ENCODE data around the gene CYP2F1.

Gene CYP2F1

DNA sequence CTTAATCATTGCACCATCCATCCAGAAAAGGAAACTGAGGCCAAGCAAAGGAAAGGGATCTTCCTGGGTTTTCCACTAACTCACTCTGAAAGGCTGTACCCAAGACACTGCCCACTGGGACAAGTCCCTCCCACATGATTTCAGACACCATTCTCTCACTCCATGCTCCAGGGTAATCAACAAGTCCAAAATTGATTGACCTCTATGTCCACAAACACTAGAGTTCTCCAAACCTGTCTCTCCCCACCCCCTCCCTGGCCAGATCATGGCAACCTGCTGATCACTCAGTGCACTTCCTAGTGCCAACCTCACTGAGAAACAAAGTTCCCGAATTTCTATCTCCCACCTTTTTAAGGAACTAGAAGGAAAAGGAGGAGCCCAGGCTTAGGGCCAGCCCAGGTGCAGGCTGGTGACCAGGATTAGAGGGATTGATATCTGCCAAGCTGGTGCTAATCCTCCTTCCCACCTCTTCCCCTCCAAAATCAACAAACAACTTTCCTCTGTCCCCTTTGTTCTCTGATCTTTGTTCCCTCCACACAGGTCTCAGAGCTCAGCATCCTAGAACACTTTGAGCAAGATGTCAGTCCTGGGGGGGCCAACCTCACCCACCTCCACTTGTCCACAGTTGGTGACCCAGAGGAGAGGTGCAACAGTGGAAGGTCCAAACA is 28.4 kb upstream of the CYP2F1 start:
- Histone ChIP-seq H2AK5ac (ENCODE audit: low read length) (no peak overlapping the region), H2BK12ac (ENCODE audit: low read length) (no peak overlapping the region), H3K14ac (ENCODE audit: low read length) (no peak overlapping the region), H3K27ac (ENCODE audit: low read depth, low read length) (no peak overlapping the region), H3K4me2 (ENCODE audit: low read length) (no peak overlapping the region), H3K27me3 (ENCODE audit: insufficient read depth, low read length) (peaks cover 23% of the 10 kb centered on the region), H3K4me1 (ENCODE audit: control insufficient read depth in 1 of 2, insufficient read depth in 2 of 2, low read length in 2 of 2) (no peaks in the 10 kb centered on the region), H2BK5ac (ENCODE audit: low read depth, low read length, poor library complexity) (no peak overlapping the region), H2AFZ (ENCODE audit: insufficient read depth, low read length, poor library complexity) (no peak overlapping the region), H3K79me1 (ENCODE audit: low read length) (no peaks in the 10 kb centered on the region), H3K4ac (ENCODE audit: low read depth, low read length) (no peak overlapping the region), H4K8ac (ENCODE audit: low read depth, low read length) (no peak overlapping the region), H4K12ac (ENCODE audit: low read depth, low read length) (no peak overlapping the region), H3K36me3 (ENCODE audit: control insufficient read depth in 1 of 2, insufficient read depth in 2 of 2, low read length in 2 of 2) (no peaks in the 10 kb centered on the region), H3K4me3 (ENCODE audit: low read depth, low read length) (no peak overlapping the region), H4K91ac (ENCODE audit: low read depth, low read length) (no peak overlapping the region), H3K18ac (ENCODE audit: low read length) (no peak overlapping the region), H3K23ac (ENCODE audit: low read length) (no peak overlapping the region), H2BK120ac (ENCODE audit: insufficient read depth, low read length, poor library complexity) (no peak overlapping the region), H3K79me2 (ENCODE audit: control insufficient read depth, insufficient read depth, low read length, poor library complexity) (no peaks in the 10 kb centered on the region), H3K9me3 (ENCODE audit: insufficient read depth, low read depth, low read length) (peaks cover 6% of the 10 kb centered on the region), H3K9ac (ENCODE audit: low read length) (no peak overlapping the region)
- DNase-seq, result no peak
- no CpG with 5 or more reads among the region's 1 CpG for WGBS (ENCODE audit: extremely low coverage, insufficient coverage, insufficient read length)

DNA sequence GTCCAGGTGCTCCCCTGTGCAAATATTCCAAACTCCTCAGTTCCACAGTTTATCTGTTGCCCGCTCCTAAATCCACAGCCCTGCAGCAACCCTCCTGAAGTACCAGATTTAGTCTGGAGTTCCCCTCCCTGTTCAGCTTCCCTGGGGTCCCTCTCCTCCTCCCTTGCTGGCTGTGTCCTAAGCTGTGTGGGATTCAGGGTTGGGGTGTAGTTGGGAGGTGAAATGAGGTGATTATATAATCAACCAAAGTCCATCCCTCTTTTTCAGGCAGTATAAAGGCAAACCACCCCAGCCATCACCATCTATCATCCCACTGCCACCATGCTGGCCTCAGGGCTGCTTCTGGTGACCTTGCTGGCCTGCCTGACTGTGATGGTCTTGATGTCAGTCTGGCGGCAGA is 26.1 kb upstream of the CYP2F1 start, which contains the start of gene CYP2A13:
Gene CYP2A13, plus strand, starts transcription at position 301 of the 400 bp plus-strand sequence. Its CDS starts 21 bp downstream, at position 322.
- H3K27ac ChIP-seq (ENCODE audit: low read depth, low read length), result no peak within 1 kb of the TSS
- WGBS (ENCODE audit: extremely low coverage, insufficient coverage, insufficient read length), result no CpG with 5 or more reads among the region's 2 CpGs

DNA sequence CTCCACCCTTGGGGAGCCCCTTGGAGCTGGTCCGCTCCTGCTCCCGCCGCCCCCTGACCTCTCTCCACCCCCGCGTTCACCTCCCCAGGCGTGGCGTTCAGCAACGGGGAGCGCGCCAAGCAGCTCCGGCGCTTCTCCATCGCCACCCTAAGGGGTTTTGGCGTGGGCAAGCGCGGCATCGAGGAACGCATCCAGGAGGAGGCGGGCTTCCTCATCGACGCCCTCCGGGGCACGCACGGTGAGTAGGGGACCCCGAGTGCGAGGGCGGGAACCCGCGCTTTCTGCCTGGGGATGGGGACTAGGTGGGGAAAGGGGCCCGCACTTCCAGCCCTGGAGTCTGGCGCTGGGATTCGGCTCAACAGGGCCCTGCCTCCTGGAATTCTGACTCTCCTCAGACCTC is 24.3 kb upstream of the CYP2F1 start:
- H4K12ac ChIP-seq (ENCODE audit: low read depth, low read length), result no peak overlapping the region
- no CpG with 5 or more reads among the region's 32 CpGs for WGBS (ENCODE audit: extremely low coverage, insufficient coverage, insufficient read length)
- no peak overlapping the region for H3K14ac ChIP-seq (ENCODE audit: low read length)

More for the DNA sequence above, 26.1 kb upstream of the CYP2F1 start, which contains the start of gene CYP2A13:
- no peak within 1 kb of the TSS for H2BK12ac ChIP-seq (ENCODE audit: low read length)
- H4K8ac ChIP-seq (ENCODE audit: low read depth, low read length), result no peak within 1 kb of the TSS
- no peak within 1 kb of the TSS for H3K18ac ChIP-seq (ENCODE audit: low read length)
- H3K79me1 ChIP-seq (ENCODE audit: low read length), result no peaks in the 10 kb centered on the region
- H2AFZ ChIP-seq (ENCODE audit: insufficient read depth, low read length, poor library complexity), result no peak within 1 kb of the TSS
- no peak within 1 kb of the TSS for H2BK5ac ChIP-seq (ENCODE audit: low read depth, low read length, poor library complexity)
- no peak within 1 kb of the TSS for H3K23ac ChIP-seq (ENCODE audit: low read length)
- H4K91ac ChIP-seq (ENCODE audit: low read depth, low read length), result no peak within 1 kb of the TSS
- H2AK5ac ChIP-seq (ENCODE audit: low read length), result no peak within 1 kb of the TSS
- H4K12ac ChIP-seq (ENCODE audit: low read depth, low read length), result no peak within 1 kb of the TSS
- H3K36me3 ChIP-seq (ENCODE audit: control insufficient read depth in 1 of 2, insufficient read depth in 2 of 2, low read length in 2 of 2), result no peaks in the 10 kb centered on the region
- no peak within 1 kb of the TSS for H3K4me3 ChIP-seq (ENCODE audit: low read depth, low read length)
- no peaks in the 10 kb centered on the region for H3K4me1 ChIP-seq (ENCODE audit: control insufficient read depth in 1 of 2, insufficient read depth in 2 of 2, low read length in 2 of 2)
- H3K9me3 ChIP-seq (ENCODE audit: insufficient read depth, low read depth, low read length), result no peaks in the 10 kb centered on the region
- H3K27me3 ChIP-seq (ENCODE audit: insufficient read depth, low read length), result peaks cover 23% of the 10 kb centered on the region
- H3K4ac ChIP-seq (ENCODE audit: low read depth, low read length), result no peak within 1 kb of the TSS
- H3K4me2 ChIP-seq (ENCODE audit: low read length), result no peak within 1 kb of the TSS
- H3K9ac ChIP-seq (ENCODE audit: low read length), result no peak within 1 kb of the TSS
- no peaks in the 10 kb centered on the region for H3K79me2 ChIP-seq (ENCODE audit: control insufficient read depth, insufficient read depth, low read length, poor library complexity)
- H3K14ac ChIP-seq (ENCODE audit: low read length), result no peak within 1 kb of the TSS
- DNase-seq, result no peak
- H2BK120ac ChIP-seq (ENCODE audit: insufficient read depth, low read length, poor library complexity), result no peak within 1 kb of the TSS

DNA sequence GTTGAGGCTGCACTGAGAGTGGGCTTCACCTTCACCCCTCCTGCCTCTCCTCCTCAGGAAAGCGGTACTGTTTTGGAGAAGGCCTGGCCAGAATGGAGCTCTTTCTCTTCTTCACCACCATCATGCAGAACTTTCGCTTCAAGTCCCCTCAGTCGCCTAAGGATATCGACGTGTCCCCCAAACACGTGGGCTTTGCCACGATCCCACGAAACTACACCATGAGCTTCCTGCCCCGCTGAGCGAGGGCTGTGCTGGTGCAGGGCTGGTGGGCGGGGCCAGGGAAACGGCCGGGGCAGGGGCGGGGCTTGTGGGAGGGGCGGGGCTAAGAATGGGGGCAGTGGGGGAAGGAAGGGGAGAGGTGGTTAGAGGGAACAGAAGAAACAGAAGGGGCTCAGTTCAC is 18.5 kb upstream of the CYP2F1 start:
- Histone ChIP-seq H3K79me2 (ENCODE audit: control insufficient read depth, insufficient read depth, low read length, poor library complexity) (no peaks in the 10 kb centered on the region), H3K4ac (ENCODE audit: low read depth, low read length) (no peak overlapping the region), H3K4me1 (ENCODE audit: control insufficient read depth in 1 of 2, insufficient read depth in 2 of 2, low read length in 2 of 2) (no peaks in the 10 kb centered on the region), H2BK5ac (ENCODE audit: low read depth, low read length, poor library complexity) (no peak overlapping the region), H3K9ac (ENCODE audit: low read length) (no peak overlapping the region), H3K79me1 (ENCODE audit: low read length) (no peaks in the 10 kb centered on the region), H3K4me3 (ENCODE audit: low read depth, low read length) (no peak overlapping the region), H3K36me3 (ENCODE audit: control insufficient read depth in 1 of 2, insufficient read depth in 2 of 2, low read length in 2 of 2) (no peaks in the 10 kb centered on the region), H4K8ac (ENCODE audit: low read depth, low read length) (no peak overlapping the region), H2AK5ac (ENCODE audit: low read length) (no peak overlapping the region), H2BK120ac (ENCODE audit: insufficient read depth, low read length, poor library complexity) (no peak overlapping the region), H3K9me3 (ENCODE audit: insufficient read depth, low read depth, low read length) (peaks cover 7% of the 10 kb centered on the region), H2AFZ (ENCODE audit: insufficient read depth, low read length, poor library complexity) (no peak overlapping the region), H3K27ac (ENCODE audit: low read depth, low read length) (no peak overlapping the region), H3K23ac (ENCODE audit: low read length) (no peak overlapping the region), H4K91ac (ENCODE audit: low read depth, low read length) (no peak overlapping the region), H2BK12ac (ENCODE audit: low read length) (no peak overlapping the region), H4K12ac (ENCODE audit: low read depth, low read length) (no peak overlapping the region), H3K18ac (ENCODE audit: low read length) (no peak overlapping the region), H3K27me3 (ENCODE audit: insufficient read depth, low read length) (no peaks in the 10 kb centered on the region), H3K4me2 (ENCODE audit: low read length) (no peak overlapping the region), H3K14ac (ENCODE audit: low read length) (no peak overlapping the region)
- no CpG with 5 or more reads among the region's 15 CpGs for WGBS (ENCODE audit: extremely low coverage, insufficient coverage, insufficient read length)
- DNase-seq, result no peak

More for the DNA sequence above, 24.3 kb upstream of the CYP2F1 start:
- DNase-seq, result no peak
- no peak overlapping the region for H3K27ac ChIP-seq (ENCODE audit: low read depth, low read length)
- H2AFZ ChIP-seq (ENCODE audit: insufficient read depth, low read length, poor library complexity), result no peak overlapping the region
- H3K79me2 ChIP-seq (ENCODE audit: control insufficient read depth, insufficient read depth, low read length, poor library complexity), result no peaks in the 10 kb centered on the region
- H3K4me3 ChIP-seq (ENCODE audit: low read depth, low read length), result no peak overlapping the region
- H2BK120ac ChIP-seq (ENCODE audit: insufficient read depth, low read length, poor library complexity), result no peak overlapping the region
- no peak overlapping the region for H3K4ac ChIP-seq (ENCODE audit: low read depth, low read length)
- H3K36me3 ChIP-seq (ENCODE audit: control insufficient read depth in 1 of 2, insufficient read depth in 2 of 2, low read length in 2 of 2), result no peaks in the 10 kb centered on the region
- H4K8ac ChIP-seq (ENCODE audit: low read depth, low read length), result no peak overlapping the region
- peaks cover 23% of the 10 kb centered on the region for H3K27me3 ChIP-seq (ENCODE audit: insufficient read depth, low read length)
- no peaks in the 10 kb centered on the region for H3K4me1 ChIP-seq (ENCODE audit: control insufficient read depth in 1 of 2, insufficient read depth in 2 of 2, low read length in 2 of 2)
- no peak overlapping the region for H3K18ac ChIP-seq (ENCODE audit: low read length)
- H3K79me1 ChIP-seq (ENCODE audit: low read length), result no peaks in the 10 kb centered on the region
- no peak overlapping the region for H2BK12ac ChIP-seq (ENCODE audit: low read length)
- H4K91ac ChIP-seq (ENCODE audit: low read depth, low read length), result no peak overlapping the region
- no peak overlapping the region for H2AK5ac ChIP-seq (ENCODE audit: low read length)
- peaks cover 2% of the 10 kb centered on the region for H3K9me3 ChIP-seq (ENCODE audit: insufficient read depth, low read depth, low read length)
- H2BK5ac ChIP-seq (ENCODE audit: low read depth, low read length, poor library complexity), result no peak overlapping the region
- H3K4me2 ChIP-seq (ENCODE audit: low read length), result no peak overlapping the region
- H3K9ac ChIP-seq (ENCODE audit: low read length), result no peak overlapping the region
- H3K23ac ChIP-seq (ENCODE audit: low read length), result no peak overlapping the region

Data from trophoblast cell (in vitro differentiated cells and primary cell).